ENCODE results near the gene PGM3. TPM values are rescaled to one million over a fixed set of nuclear protein-coding genes. Genes with fewer than 3 reads are reported as not detected.
"Not testable (repeated sequence)": the region's sequence is repeated elsewhere in the genome, so short reads cannot be mapped to it uniquely, and the experiment has no call there.

PGM3 gene
- total RNA-seq, 3 donors from 2014 or later = 21.3 to 41.0 (median 24.9) TPM

- H3K4me3 ChIP-seq = peak overlapping the region; percentile 69 to 97 (median 87)
- no peaks in the 10 kb centered on the region for H3K4me1 ChIP-seq
- no peaks in the 10 kb centered on the region for H3K27me3 ChIP-seq
- H3K36me3 ChIP-seq = no peaks in the 10 kb centered on the region
- H3K27ac ChIP-seq = peak overlapping the region; percentile 80 to 81
- no peaks in the 10 kb centered on the region for H3K9me3 ChIP-seq
- no peak for TF ChIP-seq POLR2A (IDR thresholded peaks at IDR 0.05)
- no peak for TF ChIP-seq POLR2AphosphoS5 (IDR thresholded peaks at IDR 0.05)
- TF ChIP-seq CTCF (IDR thresholded peaks at IDR 0.05) = no peak
- DNase-seq (ENCODE audit: low spot score in 2 of 2) = peak in 1 of 2 donors; percentile 20
- intact Hi-C loops (cut with DNase I; ENCODE audit: low total_unique reads) = no loop called here
Observed at GRCh38 chr6:83193747-83194566, 892 bp upstream of the PGM3 start.

- H3K36me3 ChIP-seq = no peaks in the 10 kb centered on the region
- H3K9me3 ChIP-seq = no peaks in the 10 kb centered on the region
- DNase-seq (ENCODE audit: low spot score in 2 of 2) = no peak
- H3K27ac ChIP-seq = peak overlapping the region; percentile 80 to 81
- peak overlapping the region; percentile 69 to 97 (median 87) for H3K4me3 ChIP-seq
- no peaks in the 10 kb centered on the region for H3K4me1 ChIP-seq
- H3K27me3 ChIP-seq = no peaks in the 10 kb centered on the region
- TF ChIP-seq POLR2A (IDR thresholded peaks at IDR 0.05) = no peak
- intact Hi-C loops (cut with DNase I; ENCODE audit: low total_unique reads) = no loop called here
Observed at GRCh38 chr6:83192456-83192855, 609 bp downstream of the PGM3 start.

- H3K4me3 ChIP-seq = peak overlapping the region; percentile 69 to 97 (median 87)
- H3K4me1 ChIP-seq; intact Hi-C loops (cut with DNase I; ENCODE audit: low total_unique reads); H3K9me3 ChIP-seq; DNase-seq (ENCODE audit: low spot score in 2 of 2); H3K27me3 ChIP-seq; H3K36me3 ChIP-seq; H3K27ac ChIP-seq: not testable (repeated sequence)
Observed at GRCh38 chr6:83191974-83192373, 1.1 kb downstream of the PGM3 start.

GRCh38 chr6:83190626-83191025 lies 2.4 kb downstream of the PGM3 start:
- DNase-seq (ENCODE audit: low spot score in 2 of 2) = no peak
- Histone ChIP-seq H3K4me1 (no peaks in the 10 kb centered on the region), H3K36me3 (no peaks in the 10 kb centered on the region), H3K9me3 (no peaks in the 10 kb centered on the region), H3K4me3 (no peak overlapping the region), H3K27ac (no peak overlapping the region), H3K27me3 (no peaks in the 10 kb centered on the region)
- TF ChIP-seq POLR2A (IDR thresholded peaks at IDR 0.05) (no peak), CTCF (IDR thresholded peaks at IDR 0.05) (no peak)
- intact Hi-C loops (cut with DNase I; ENCODE audit: low total_unique reads) = no loop called here

GRCh38 chr6:83188501-83188900 lies 4.6 kb downstream of the PGM3 start:
- intact Hi-C loops (cut with DNase I; ENCODE audit: low total_unique reads) = no loop called here
- H3K27me3 ChIP-seq = no peaks in the 10 kb centered on the region
- no peak overlapping the region for H3K4me3 ChIP-seq
- no peak overlapping the region for H3K27ac ChIP-seq
- TF ChIP-seq POLR2AphosphoS5 (IDR thresholded peaks at IDR 0.05) (no peak), CTCF (IDR thresholded peaks at IDR 0.05) (no peak), POLR2A (IDR thresholded peaks at IDR 0.05) (no peak)
- no peaks in the 10 kb centered on the region for H3K4me1 ChIP-seq
- no peak for DNase-seq (ENCODE audit: low spot score in 2 of 2)
- H3K36me3 ChIP-seq = no peaks in the 10 kb centered on the region
- no peaks in the 10 kb centered on the region for H3K9me3 ChIP-seq

GRCh38 chr6:83185096-83185495 lies 8.0 kb downstream of the PGM3 start:
- intact Hi-C loops (cut with DNase I; ENCODE audit: low total_unique reads) = no loop called here
- no peak overlapping the region for H3K4me3 ChIP-seq
- no peaks in the 10 kb centered on the region for H3K9me3 ChIP-seq
- no peaks in the 10 kb centered on the region for H3K27me3 ChIP-seq
- H3K4me1 ChIP-seq = no peaks in the 10 kb centered on the region
- no peak for TF ChIP-seq POLR2AphosphoS5 (IDR thresholded peaks at IDR 0.05)
- no peak for TF ChIP-seq POLR2A (IDR thresholded peaks at IDR 0.05)
- TF ChIP-seq CTCF (IDR thresholded peaks at IDR 0.05) = no peak
- DNase-seq (ENCODE audit: low spot score in 2 of 2) = no peak
- no peak overlapping the region for H3K27ac ChIP-seq
- H3K36me3 ChIP-seq = no peaks in the 10 kb centered on the region
